ENCODE results near the gene PKNOX2. TPM values are rescaled to one million over a fixed set of nuclear protein-coding genes. Genes with fewer than 3 reads are reported as not detected.

PKNOX2 gene
- total RNA-seq, 1 donor from 2014 or later = 21.5 TPM

GRCh38 chr11:125380756-125381445 is 216.3 kb downstream of the PKNOX2 start:
- no peak overlapping the region for H3K4me3 Mint-ChIP-seq
- no peak for TF ChIP-seq CTCF (conservative IDR thresholded peaks at IDR 0.05)
- no peaks in the 10 kb centered on the region for H3K9me3 Mint-ChIP-seq
- peaks cover 6% of the 10 kb centered on the region for H3K36me3 Mint-ChIP-seq (ENCODE audit: low read depth)
- peaks cover 8% of the 10 kb centered on the region for H3K4me1 Mint-ChIP-seq
- H3K27me3 Mint-ChIP-seq (ENCODE audit: low read depth) = peaks cover 3% of the 10 kb centered on the region
- no peak for DNase-seq (ENCODE audit: low read depth, low spot score)
- no peak overlapping the region for H3K27ac Mint-ChIP-seq (ENCODE audit: unreplicated experiment)

GRCh38 chr11:125381499-125382044 is 217.0 kb downstream of the PKNOX2 start:
- Mint-ChIP-seq H3K27me3 (ENCODE audit: low read depth) (peaks cover 3% of the 10 kb centered on the region), H3K36me3 (ENCODE audit: low read depth) (peaks cover 6% of the 10 kb centered on the region)

DNA sequence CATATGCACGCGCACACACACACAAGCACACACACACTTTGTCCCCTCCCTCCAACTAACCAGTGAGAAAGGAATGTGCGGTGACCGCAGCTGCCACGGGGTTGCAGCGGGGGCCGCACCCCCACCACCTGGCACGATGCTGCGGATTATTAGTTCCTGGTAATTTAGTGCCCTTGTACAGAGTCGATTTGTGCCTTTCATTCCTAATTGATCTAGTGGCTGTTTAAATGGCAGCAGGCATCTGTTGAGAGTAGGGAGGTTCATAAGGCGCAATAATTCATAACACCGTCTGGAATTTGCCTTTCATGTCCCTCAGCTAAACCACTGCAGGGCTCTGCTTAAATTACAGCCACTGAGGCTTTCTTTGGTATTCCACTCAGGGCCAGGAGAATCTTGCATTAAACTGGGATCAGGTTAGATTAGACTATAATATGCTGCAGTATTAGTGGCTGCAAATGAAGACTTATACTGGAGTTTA is 217.8 kb downstream of the PKNOX2 start:
- Mint-ChIP-seq H3K4me1 (peaks cover 8% of the 10 kb centered on the region), H3K36me3 (ENCODE audit: low read depth) (peaks cover 6% of the 10 kb centered on the region), H3K27ac (ENCODE audit: unreplicated experiment) (no peak overlapping the region), H3K9me3 (no peaks in the 10 kb centered on the region), H3K27me3 (ENCODE audit: low read depth) (peaks cover 3% of the 10 kb centered on the region), H3K4me3 (no peak overlapping the region)
- DNase-seq (ENCODE audit: low read depth, low spot score) = no peak
- no peak for TF ChIP-seq CTCF (conservative IDR thresholded peaks at IDR 0.05)

More at GRCh38 chr11:125381499-125382044, 217.0 kb downstream of the PKNOX2 start:
- DNase-seq (ENCODE audit: low read depth, low spot score) = no peak
- peak overlapping the region; percentile 37 for H3K27ac Mint-ChIP-seq (ENCODE audit: unreplicated experiment)
- no peak overlapping the region for H3K4me3 Mint-ChIP-seq
- TF ChIP-seq CTCF (conservative IDR thresholded peaks at IDR 0.05) = no peak
- H3K4me1 Mint-ChIP-seq = peaks cover 8% of the 10 kb centered on the region
- no peaks in the 10 kb centered on the region for H3K9me3 Mint-ChIP-seq

- H3K27me3 Mint-ChIP-seq (ENCODE audit: low read depth) = peaks cover 3% of the 10 kb centered on the region
- peaks cover 6% of the 10 kb centered on the region for H3K36me3 Mint-ChIP-seq (ENCODE audit: low read depth)
- DNase-seq (ENCODE audit: low read depth, low spot score) = no peak
- no peak overlapping the region for H3K27ac Mint-ChIP-seq (ENCODE audit: unreplicated experiment)
- no peak overlapping the region for H3K4me3 Mint-ChIP-seq
- no peak for TF ChIP-seq CTCF (conservative IDR thresholded peaks at IDR 0.05)
- H3K9me3 Mint-ChIP-seq = no peaks in the 10 kb centered on the region
- peaks cover 8% of the 10 kb centered on the region for H3K4me1 Mint-ChIP-seq
These were observed 218.3 kb downstream of the PKNOX2 start for GRCh38 chr11:125382822-125383221.

- H3K4me1 Mint-ChIP-seq = peaks cover 8% of the 10 kb centered on the region
- no peak overlapping the region for H3K4me3 Mint-ChIP-seq
- H3K36me3 Mint-ChIP-seq (ENCODE audit: low read depth) = peaks cover 6% of the 10 kb centered on the region
- H3K27me3 Mint-ChIP-seq (ENCODE audit: low read depth) = peaks cover 3% of the 10 kb centered on the region
- no peak overlapping the region for H3K27ac Mint-ChIP-seq (ENCODE audit: unreplicated experiment)
- no peaks in the 10 kb centered on the region for H3K9me3 Mint-ChIP-seq
- no peak for TF ChIP-seq CTCF (conservative IDR thresholded peaks at IDR 0.05)
- DNase-seq (ENCODE audit: low read depth, low spot score) = no peak
These were observed 220.3 kb downstream of the PKNOX2 start for GRCh38 chr11:125384825-125385224.
